Measurements from ENCODE around the gene REC114.
"Not testable (repeated sequence)": the region's sequence is repeated elsewhere in the genome, so short reads cannot be mapped to it uniquely, and the experiment has no call there.

Gene REC114

GRCh38 chr15:73442968-73443367 lies at the start of gene REC114:
Gene REC114, plus strand, starts transcription at chr15:73443164. Its CDS starts 22 bp downstream, at chr15:73443186.
- in situ Hi-C loops (cut with HindIII; ENCODE audit: low pct_ligation_motif_present, low pct_unique_long_range_greater_than_20kb, low sequenced_read_pairs) = no loop called here
- DNase-seq = no peak

- DNase-seq = no peak
- in situ Hi-C loops (cut with HindIII; ENCODE audit: low pct_ligation_motif_present, low pct_unique_long_range_greater_than_20kb, low sequenced_read_pairs) = no loop called here
Measured at GRCh38 chr15:73393336-73393735, 49.6 kb upstream of the REC114 start.

GRCh38 chr15:73394782-73395181 lies 48.2 kb upstream of the REC114 start:
- in situ Hi-C loops (cut with HindIII; ENCODE audit: low pct_ligation_motif_present, low pct_unique_long_range_greater_than_20kb, low sequenced_read_pairs) = no loop called here

GRCh38 chr15:73395671-73396070 lies 47.3 kb upstream of the REC114 start:
- in situ Hi-C loops (cut with HindIII; ENCODE audit: low pct_ligation_motif_present, low pct_unique_long_range_greater_than_20kb, low sequenced_read_pairs) = no loop called here
- DNase-seq = no peak

More at GRCh38 chr15:73394782-73395181, 48.2 kb upstream of the REC114 start:
- DNase-seq = no peak

- in situ Hi-C loops (cut with HindIII; ENCODE audit: low pct_ligation_motif_present, low pct_unique_long_range_greater_than_20kb, low sequenced_read_pairs) = no loop called here
- DNase-seq = no peak
Measured at GRCh38 chr15:73397461-73397860, 45.5 kb upstream of the REC114 start.

- in situ Hi-C loops (cut with HindIII; ENCODE audit: low pct_ligation_motif_present, low pct_unique_long_range_greater_than_20kb, low sequenced_read_pairs) = no loop called here
- DNase-seq = no peak
Measured at GRCh38 chr15:73398861-73399260, 44.1 kb upstream of the REC114 start.

GRCh38 chr15:73400222-73400621 lies 42.7 kb upstream of the REC114 start:
- in situ Hi-C loops (cut with HindIII; ENCODE audit: low pct_ligation_motif_present, low pct_unique_long_range_greater_than_20kb, low sequenced_read_pairs); DNase-seq: not testable (repeated sequence)

GRCh38 chr15:73403171-73403570 lies 39.8 kb upstream of the REC114 start:
- in situ Hi-C loops (cut with HindIII; ENCODE audit: low pct_ligation_motif_present, low pct_unique_long_range_greater_than_20kb, low sequenced_read_pairs) = no loop called here

GRCh38 chr15:73414876-73415275 lies 28.1 kb upstream of the REC114 start:
- no peak for DNase-seq
- in situ Hi-C loops (cut with HindIII; ENCODE audit: low pct_ligation_motif_present, low pct_unique_long_range_greater_than_20kb, low sequenced_read_pairs) = no loop called here

More at GRCh38 chr15:73403171-73403570, 39.8 kb upstream of the REC114 start:
- no peak for DNase-seq

- DNase-seq = no peak
- in situ Hi-C loops (cut with HindIII; ENCODE audit: low pct_ligation_motif_present, low pct_unique_long_range_greater_than_20kb, low sequenced_read_pairs) = no loop called here
Measured at GRCh38 chr15:73424506-73424905, 18.5 kb upstream of the REC114 start.

GRCh38 chr15:73425510-73425909 lies 17.5 kb upstream of the REC114 start:
- in situ Hi-C loops (cut with HindIII; ENCODE audit: low pct_ligation_motif_present, low pct_unique_long_range_greater_than_20kb, low sequenced_read_pairs) = no loop called here
- no peak for DNase-seq

GRCh38 chr15:73426323-73426994 lies 16.5 kb upstream of the REC114 start:
- in situ Hi-C loops (cut with HindIII; ENCODE audit: low pct_ligation_motif_present, low pct_unique_long_range_greater_than_20kb, low sequenced_read_pairs) = no loop called here
- no peak for DNase-seq

- in situ Hi-C loops (cut with HindIII; ENCODE audit: low pct_ligation_motif_present, low pct_unique_long_range_greater_than_20kb, low sequenced_read_pairs); DNase-seq: not testable (repeated sequence)
Measured at GRCh38 chr15:73431329-73431728, 11.6 kb upstream of the REC114 start.

- in situ Hi-C loops (cut with HindIII; ENCODE audit: low pct_ligation_motif_present, low pct_unique_long_range_greater_than_20kb, low sequenced_read_pairs) = no loop called here
- DNase-seq = no peak
Measured at GRCh38 chr15:73433873-73434272, 9.1 kb upstream of the REC114 start.

- in situ Hi-C loops (cut with HindIII; ENCODE audit: low pct_ligation_motif_present, low pct_unique_long_range_greater_than_20kb, low sequenced_read_pairs) = no loop called here
- no peak for DNase-seq
Measured at GRCh38 chr15:73436613-73437012, 6.4 kb upstream of the REC114 start.

GRCh38 chr15:73437543-73438109 lies 5.3 kb upstream of the REC114 start:
- in situ Hi-C loops (cut with HindIII; ENCODE audit: low pct_ligation_motif_present, low pct_unique_long_range_greater_than_20kb, low sequenced_read_pairs) = no loop called here

GRCh38 chr15:73438651-73439050 lies 4.3 kb upstream of the REC114 start:
- no peak for DNase-seq
- in situ Hi-C loops (cut with HindIII; ENCODE audit: low pct_ligation_motif_present, low pct_unique_long_range_greater_than_20kb, low sequenced_read_pairs) = no loop called here

More at GRCh38 chr15:73437543-73438109, 5.3 kb upstream of the REC114 start:
- DNase-seq = no peak

GRCh38 chr15:73440571-73440970 lies 2.4 kb upstream of the REC114 start:
- no peak for DNase-seq
- in situ Hi-C loops (cut with HindIII; ENCODE audit: low pct_ligation_motif_present, low pct_unique_long_range_greater_than_20kb, low sequenced_read_pairs) = no loop called here

GRCh38 chr15:73442421-73442820 lies 543 bp upstream of the REC114 start:
- in situ Hi-C loops (cut with HindIII; ENCODE audit: low pct_ligation_motif_present, low pct_unique_long_range_greater_than_20kb, low sequenced_read_pairs) = no loop called here
- no peak for DNase-seq

GRCh38 chr15:73447471-73447870 lies 4.5 kb downstream of the REC114 start:
- in situ Hi-C loops (cut with HindIII; ENCODE audit: low pct_ligation_motif_present, low pct_unique_long_range_greater_than_20kb, low sequenced_read_pairs); DNase-seq: not testable (repeated sequence)

Data from ACHN (cell line).